ENCODE results near the gene IVD. TPM values are rescaled to one million over a fixed set of nuclear protein-coding genes. Genes with fewer than 3 reads are reported as not detected.
A peak's percentile ranks its signal among the peaks of the same experiment; 100 is the strongest.

Gene IVD
- total RNA-seq (2021; fragmentation: NEBNext Ultra II Directional; extraction: Animal tissue kit (Norgen Biotek cat#: 25700)) = 10 to 100 TPM; 48.5 to 69.9 (median 50.4) TPM
- long read RNA-seq, full-length matches to known transcripts = 96 of 124 reads
- long read RNA-seq, partial matches to known transcripts = 7 of 124 reads
- long read RNA-seq, other reads (novel, unspliced or antisense) = 21 of 124 reads

- Mint-ChIP-seq H3K27me3 (ENCODE audit: insufficient read depth) (peaks cover 1% of the 10 kb centered on the region), H3K9me3 (no peaks in the 10 kb centered on the region), H3K36me3 (ENCODE audit: low read depth) (peaks cover 12% of the 10 kb centered on the region), H3K27ac (peak within 1 kb of the TSS; percentile 77), H3K4me3 (peak within 1 kb of the TSS; percentile 86), H3K4me1 (ENCODE audit: low read depth) (peaks cover 28% of the 10 kb centered on the region)
- peak; percentile 97 for DNase-seq
- TF ChIP-seq CTCF (IDR thresholded peaks at IDR 0.05) = no peak
Observed at GRCh38 chr15:40405501-40406381, at the start of gene IVD. Gene IVD (plus strand): TSS chr15:40405795. CDS start chr15:40405828, 33 bp downstream.

GRCh38 chr15:40355976-40356585 is 49.5 kb upstream of the IVD start:
- TF ChIP-seq CTCF (IDR thresholded peaks at IDR 0.05) = no peak
- Mint-ChIP-seq H3K4me1 (ENCODE audit: low read depth) (peaks cover 8% of the 10 kb centered on the region; the same call in 1 of the 2 replicates), H3K36me3 (ENCODE audit: low read depth) (no peaks in the 10 kb centered on the region), H3K27ac (no peak overlapping the region), H3K4me3 (no peak overlapping the region), H3K9me3 (no peaks in the 10 kb centered on the region), H3K27me3 (ENCODE audit: insufficient read depth) (peaks cover 27% of the 10 kb centered on the region)
- DNase-seq = no peak

- Mint-ChIP-seq H3K9me3 (no peaks in the 10 kb centered on the region), H3K4me3 (peak overlapping the region; percentile 83; the same call in 1 of the 2 replicates), H3K27me3 (ENCODE audit: insufficient read depth) (peaks cover 35% of the 10 kb centered on the region), H3K36me3 (ENCODE audit: low read depth) (no peaks in the 10 kb centered on the region), H3K4me1 (ENCODE audit: low read depth) (peaks cover 8% of the 10 kb centered on the region; the same call in 1 of the 2 replicates), H3K27ac (no peak overlapping the region)
- DNase-seq = no peak
- no peak for TF ChIP-seq CTCF (IDR thresholded peaks at IDR 0.05)
Observed at GRCh38 chr15:40357246-40357645, 48.3 kb upstream of the IVD start.

GRCh38 chr15:40357723-40358470 is 47.7 kb upstream of the IVD start, which contains the start of gene DISP2:
Gene DISP2 (plus strand): TSS chr15:40358219. CDS start chr15:40358322, 103 bp downstream.
- no peak within 1 kb of the TSS for H3K27ac Mint-ChIP-seq
- TF ChIP-seq CTCF (IDR thresholded peaks at IDR 0.05) = no peak
- no peaks in the 10 kb centered on the region for H3K9me3 Mint-ChIP-seq
- H3K36me3 Mint-ChIP-seq (ENCODE audit: low read depth) = no peaks in the 10 kb centered on the region
- peak; percentile 69 for DNase-seq
- peak within 1 kb of the TSS; percentile 83 for H3K4me3 Mint-ChIP-seq
- H3K27me3 Mint-ChIP-seq (ENCODE audit: insufficient read depth) = peaks cover 31% of the 10 kb centered on the region
- H3K4me1 Mint-ChIP-seq (ENCODE audit: low read depth) = peaks cover 8% of the 10 kb centered on the region; the same call in 1 of the 2 replicates

Measured in HFFc6 (cell line).